Dedifferentiated amniotic fluid mesenchymal stem cell (primary cell): Measurements from ENCODE around the gene MS4A4E.
"Not testable (repeated sequence)": the region's sequence is repeated elsewhere in the genome, so short reads cannot be mapped to it uniquely, and the experiment has no call there.

Source experiments
- DNase-seq: peaks from one replicate; pipeline ENCODE4 v3.0.0-alpha.2; 2016; ENCODE audit errors: extremely low spot score

Gene MS4A4E

DNA sequence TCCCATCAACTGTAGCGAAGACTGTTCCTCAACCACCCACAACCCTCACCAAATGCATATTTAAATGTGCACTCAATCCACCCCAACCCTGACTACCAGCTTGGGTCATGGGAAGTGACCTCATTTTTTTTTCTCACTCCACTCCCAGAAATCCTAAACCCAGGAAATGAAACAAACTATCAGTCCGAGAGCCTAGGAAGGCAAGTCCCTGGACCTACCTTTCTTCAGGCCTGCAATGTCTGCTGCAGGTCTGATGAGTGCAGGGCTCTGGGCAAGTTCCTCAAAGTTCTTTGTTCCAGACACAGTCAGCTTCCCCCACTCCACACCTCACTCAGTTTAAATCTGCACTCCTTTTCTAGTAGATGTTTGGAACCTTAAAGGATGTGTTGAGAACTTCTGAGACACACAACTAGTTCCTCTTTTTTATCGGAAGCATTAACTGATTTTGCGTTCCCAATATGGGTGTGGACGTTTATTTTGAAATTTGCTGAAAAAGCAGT, at the start of gene MS4A4E:
Gene MS4A4E, minus strand, starts transcription at position 398 of the 500 bp plus-strand sequence. CDS start 13,082 bp downstream, outside the sequence.
- no peak for DNase-seq

GRCh38 chr11:60292145-60292544, 49.2 kb upstream of the MS4A4E start:
- no peak for DNase-seq

DNA sequence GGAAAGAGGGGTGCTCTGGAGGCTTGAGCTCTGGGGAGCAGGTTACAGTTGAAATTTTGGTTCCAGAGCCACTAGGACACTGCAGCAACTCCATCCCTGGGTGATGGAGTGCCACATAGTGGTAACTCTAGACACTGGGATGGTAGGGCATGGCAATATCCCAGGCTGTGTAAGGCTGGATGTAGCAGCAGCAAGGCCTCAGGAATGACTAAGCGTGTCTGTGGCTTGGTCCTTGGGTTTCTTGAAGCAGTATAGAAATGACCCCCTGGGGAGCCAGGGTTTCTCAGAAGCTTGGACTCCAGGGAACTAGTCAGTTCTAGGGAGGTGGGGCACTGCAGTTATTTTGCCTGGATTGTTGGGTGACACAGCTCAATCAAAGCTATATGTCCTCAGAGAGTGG, 45.6 kb upstream of the MS4A4E start:
- DNase-seq: no peak

GRCh38 chr11:60285411-60286126, 42.6 kb upstream of the MS4A4E start:
- DNase-seq: not testable (repeated sequence)

DNA sequence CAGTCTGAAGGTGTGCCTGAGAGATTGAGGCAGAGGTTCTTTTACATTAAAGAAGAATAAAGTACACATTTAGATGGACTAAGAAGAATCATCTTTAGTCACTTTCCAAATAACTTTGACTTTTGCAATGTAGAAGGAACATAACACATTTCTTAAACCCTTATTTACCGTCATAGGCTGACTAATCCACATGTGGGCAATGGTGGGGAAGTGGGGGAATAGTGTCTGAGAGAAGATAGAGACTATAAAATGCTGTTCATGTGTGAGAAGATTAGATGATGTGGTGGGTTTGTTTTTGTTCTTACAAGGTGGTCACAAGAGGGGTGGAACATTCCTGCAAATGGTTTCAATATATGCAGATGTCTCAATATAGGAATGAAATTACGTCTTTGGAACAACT, 39.3 kb upstream of the MS4A4E start:
- DNase-seq: no peak

DNA sequence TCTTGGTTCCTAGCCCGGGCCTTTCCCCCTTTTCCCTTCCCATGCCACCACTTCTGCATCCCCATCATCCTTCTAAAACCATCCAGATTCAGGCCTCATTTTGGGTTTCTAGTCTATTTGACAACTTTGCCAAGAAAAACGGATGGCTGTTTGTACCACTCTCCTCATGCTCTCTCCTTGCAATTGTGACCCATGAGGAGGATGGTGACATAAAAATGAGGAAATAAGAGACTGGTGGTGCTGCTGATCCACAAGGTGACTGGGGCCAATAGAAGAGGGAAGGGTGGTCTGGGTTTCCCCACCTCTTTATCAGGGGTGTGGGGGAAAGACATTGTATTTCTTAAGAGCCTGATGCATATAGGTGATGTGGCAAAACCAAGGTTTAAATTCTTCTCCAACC, 38.5 kb upstream of the MS4A4E start:
- no peak for DNase-seq

GRCh38 chr11:60280412-60280811, 37.5 kb upstream of the MS4A4E start, which contains the start of gene MS4A4A:
TSS of gene MS4A4A (plus strand) at chr11:60280666. CDS start at chr11:60280676, 10 bp downstream.
- DNase-seq: no peak

DNA sequence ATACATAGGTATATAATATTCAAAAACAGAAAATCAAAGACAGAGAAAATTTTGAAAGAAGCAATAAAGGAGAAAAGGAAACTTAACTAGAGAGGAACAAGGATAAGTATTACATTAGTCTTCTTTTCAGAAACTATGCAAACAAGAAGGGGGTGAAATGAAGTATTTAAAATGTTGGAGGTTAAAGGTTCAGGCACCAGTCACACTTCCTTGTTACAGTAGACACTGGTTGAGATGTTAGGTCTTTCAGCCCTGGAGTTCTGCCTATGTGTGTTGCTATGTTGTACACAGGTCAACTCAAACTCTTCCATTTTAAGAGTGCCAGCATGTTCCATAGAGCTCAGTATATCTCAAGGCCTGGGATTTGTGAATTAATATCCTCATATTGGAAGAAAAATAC, 31.5 kb upstream of the MS4A4E start:
- DNase-seq: no peak

- no peak for DNase-seq
Measured at GRCh38 chr11:60265373-60266214, 22.7 kb upstream of the MS4A4E start.

GRCh38 chr11:60264644-60265043, 21.7 kb upstream of the MS4A4E start:
- no peak for DNase-seq

DNA sequence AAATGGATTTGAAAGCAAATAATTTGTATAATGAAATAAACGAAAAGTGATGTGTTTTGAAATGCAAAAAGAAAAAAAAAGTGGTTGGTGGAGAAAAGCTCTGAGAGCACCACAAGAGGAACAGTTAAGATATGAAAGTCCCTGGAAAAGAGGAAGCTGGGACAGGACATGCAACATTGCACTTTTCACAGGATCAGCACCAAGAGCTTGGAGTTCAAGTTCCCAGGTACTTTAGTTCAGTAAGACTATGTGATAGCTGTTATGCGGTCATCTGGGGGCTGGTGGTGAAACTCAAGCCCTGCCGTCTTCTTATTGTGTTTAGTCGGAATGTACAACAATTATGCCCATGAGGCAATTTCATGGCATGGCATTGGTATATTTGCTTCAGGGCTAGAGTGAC, 20.5 kb upstream of the MS4A4E start:
- DNase-seq: no peak

DNA sequence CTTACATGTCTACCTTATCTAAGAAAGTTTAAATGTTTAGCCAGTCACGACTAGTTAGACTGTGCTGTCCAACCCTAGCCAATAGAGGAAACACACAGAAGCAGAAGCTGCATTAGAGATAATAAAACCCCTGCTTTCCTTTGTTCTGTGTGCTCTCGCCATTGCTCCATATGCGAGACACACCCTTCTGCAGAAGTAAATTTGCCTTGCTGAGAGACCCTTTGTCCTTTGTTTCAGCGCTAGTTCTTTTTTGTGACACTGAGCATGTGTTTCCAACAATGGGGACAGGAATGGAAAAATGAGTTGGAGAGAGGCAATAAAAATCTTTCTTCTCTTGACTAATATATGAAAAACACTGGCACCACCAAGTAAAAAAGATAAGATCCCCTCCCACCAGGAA, 18.1 kb upstream of the MS4A4E start:
- DNase-seq: no peak

DNA sequence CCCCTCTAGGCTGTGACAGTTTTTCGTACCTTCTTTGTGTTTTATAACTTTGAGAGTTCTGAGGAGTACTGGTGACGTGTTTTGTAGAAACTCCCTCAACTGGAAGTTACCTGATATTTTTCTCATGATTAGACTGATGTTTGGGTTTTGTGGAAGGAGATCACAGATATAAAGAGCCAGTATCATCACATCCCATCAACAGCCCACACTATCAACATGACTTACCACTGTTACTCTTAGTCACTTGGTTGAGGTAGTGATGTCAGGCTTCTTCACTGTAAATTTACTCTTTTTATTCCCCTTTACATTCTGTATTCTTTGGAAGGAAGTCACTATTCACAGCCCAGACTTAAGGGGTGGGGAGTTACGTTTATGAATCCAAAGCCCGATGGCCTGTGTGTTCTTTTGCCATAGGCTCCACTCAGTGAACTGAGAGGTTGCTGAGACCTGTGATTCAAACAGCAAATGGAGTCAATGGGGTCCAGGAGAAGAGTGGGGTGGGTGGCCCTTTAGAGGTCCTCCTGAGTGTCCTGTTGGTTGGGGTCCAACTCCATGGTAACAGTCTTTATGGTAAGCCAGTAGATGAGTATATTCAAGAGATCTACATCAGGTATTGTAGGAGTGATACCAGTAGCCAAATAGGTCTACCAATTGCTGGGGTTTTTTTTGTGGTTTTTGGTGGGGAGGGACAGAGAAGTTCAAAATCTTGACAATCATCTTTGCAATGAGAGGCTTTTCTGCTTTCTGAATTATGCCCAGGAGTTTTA, 15.2 kb upstream of the MS4A4E start:
- DNase-seq: no peak

- DNase-seq: no peak
Measured at GRCh38 chr11:60252213-60253108, 9.5 kb upstream of the MS4A4E start.

- no peak for DNase-seq
Measured at GRCh38 chr11:60251485-60252212, 8.7 kb upstream of the MS4A4E start.

DNA sequence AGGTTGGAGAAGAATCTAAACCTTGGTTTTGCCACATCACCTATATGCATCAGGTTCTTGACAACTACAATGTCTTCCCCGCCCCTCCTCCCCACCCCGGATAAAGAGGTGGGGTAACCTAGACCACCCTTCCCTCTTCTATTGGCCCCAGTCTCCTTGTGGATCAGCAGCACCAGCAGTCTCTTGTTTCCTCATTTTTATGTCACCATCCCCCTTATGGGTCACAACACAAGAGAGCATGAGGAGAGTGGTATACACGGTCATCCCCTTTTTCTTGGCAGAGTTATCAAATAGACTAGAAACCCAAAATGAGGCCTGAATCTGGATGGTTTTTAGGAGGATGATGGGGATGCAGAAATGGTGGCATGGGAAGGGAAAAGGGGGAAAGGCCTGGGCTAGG, 1.2 kb downstream of the MS4A4E start:
- DNase-seq: no peak

DNA sequence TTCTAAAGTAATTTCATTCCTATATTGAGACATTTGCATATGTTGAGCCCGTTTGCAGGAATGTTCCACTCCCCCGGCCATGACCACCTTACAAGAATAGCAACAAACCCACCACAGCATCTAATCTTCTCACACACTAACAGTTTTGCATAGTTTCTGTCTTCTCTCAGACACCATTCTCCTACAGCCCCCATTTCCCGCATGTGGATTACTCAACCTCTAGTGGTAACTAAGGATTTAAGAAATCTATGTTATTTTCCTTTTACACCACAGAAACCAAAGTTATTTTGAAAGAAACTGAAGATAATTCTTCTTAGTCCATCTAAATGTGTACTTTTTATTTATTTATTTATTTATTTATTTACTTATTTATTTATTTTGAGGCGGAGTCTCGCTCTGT, 2.3 kb downstream of the MS4A4E start:
- DNase-seq: no peak

- DNase-seq: no peak
Measured at GRCh38 chr11:60235321-60235720, 7.6 kb downstream of the MS4A4E start.

- DNase-seq: no peak
Measured at GRCh38 chr11:60230681-60231080, 12.3 kb downstream of the MS4A4E start.

DNA sequence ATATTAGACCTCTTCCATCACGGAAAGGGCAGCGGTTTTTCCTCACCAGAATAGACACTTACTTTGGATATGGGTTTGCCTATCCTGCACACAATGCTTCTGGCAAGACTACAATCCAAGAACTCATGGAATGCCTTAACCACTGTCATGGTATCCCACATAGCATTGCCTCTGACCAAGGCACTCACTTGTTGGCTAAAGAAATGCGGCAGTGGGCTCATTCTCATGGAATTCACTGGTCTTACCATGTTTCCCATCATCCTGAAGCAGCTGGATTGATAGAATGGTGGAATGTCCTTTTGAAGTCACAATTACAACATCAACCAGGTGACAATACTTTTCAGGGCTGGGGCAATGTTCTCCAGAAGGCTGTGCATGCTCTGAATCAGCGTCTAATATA, 20.8 kb downstream of the MS4A4E start:
- no peak for DNase-seq
